ENCODE measurements around the gene TMEM39A.

- TF ChIP-seq, protein P1, sequence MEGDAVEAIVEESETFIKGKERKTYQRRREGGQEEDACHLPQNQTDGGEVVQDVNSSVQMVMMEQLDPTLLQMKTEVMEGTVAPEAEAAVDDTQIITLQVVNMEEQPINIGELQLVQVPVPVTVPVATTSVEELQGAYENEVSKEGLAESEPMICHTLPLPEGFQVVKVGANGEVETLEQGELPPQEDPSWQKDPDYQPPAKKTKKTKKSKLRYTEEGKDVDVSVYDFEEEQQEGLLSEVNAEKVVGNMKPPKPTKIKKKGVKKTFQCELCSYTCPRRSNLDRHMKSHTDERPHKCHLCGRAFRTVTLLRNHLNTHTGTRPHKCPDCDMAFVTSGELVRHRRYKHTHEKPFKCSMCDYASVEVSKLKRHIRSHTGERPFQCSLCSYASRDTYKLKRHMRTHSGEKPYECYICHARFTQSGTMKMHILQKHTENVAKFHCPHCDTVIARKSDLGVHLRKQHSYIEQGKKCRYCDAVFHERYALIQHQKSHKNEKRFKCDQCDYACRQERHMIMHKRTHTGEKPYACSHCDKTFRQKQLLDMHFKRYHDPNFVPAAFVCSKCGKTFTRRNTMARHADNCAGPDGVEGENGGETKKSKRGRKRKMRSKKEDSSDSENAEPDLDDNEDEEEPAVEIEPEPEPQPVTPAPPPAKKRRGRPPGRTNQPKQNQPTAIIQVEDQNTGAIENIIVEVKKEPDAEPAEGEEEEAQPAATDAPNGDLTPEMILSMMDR (IDR thresholded peaks at IDR 0.05): no peak
- no peak for TF ChIP-seq EZH2 (IDR thresholded peaks at IDR 0.05; ENCODE audit: borderline replicate concordance, insufficient read depth, low read depth, low read length, poor library complexity, severe bottlenecking)
Observed at GRCh38 chr3:119456469-119456868, 6.9 kb downstream of the TMEM39A start.
